Measurements from ENCODE around the gene DHRSX. TPM values are rescaled to one million over a fixed set of nuclear protein-coding genes. Genes with fewer than 3 reads are reported as not detected.

DHRSX gene
- total RNA-seq, 1 donor from 2014 or later = 30.4 TPM

- DNase-seq (ENCODE audit: low read depth) (no peak), FAIRE-seq (no peak)
- H3K4me3 ChIP-seq (ENCODE audit: insufficient read depth, low read depth, low read length) = no peak overlapping the region
- peaks cover 2% of the 10 kb centered on the region for H3K9me3 Mint-ChIP-seq (ENCODE audit: unreplicated experiment)
- no peak overlapping the region for H3K4me2 ChIP-seq (ENCODE audit: low read length)
- no peaks in the 10 kb centered on the region for H3K27me3 Mint-ChIP-seq (ENCODE audit: low read depth, unreplicated experiment)
- TF ChIP-seq CTCF (IDR thresholded peaks at IDR 0.05; ENCODE audit: insufficient read depth, low read depth, low read length) (no peak), EZH2 (IDR thresholded peaks at IDR 0.05; ENCODE audit: insufficient read depth, low read length) (no peak)
- H3K79me2 ChIP-seq (ENCODE audit: insufficient read depth, low read length) = no peaks in the 10 kb centered on the region
- no peaks in the 10 kb centered on the region for H3K4me1 ChIP-seq (ENCODE audit: insufficient read depth, low read length)
- H3K27me3 ChIP-seq (ENCODE audit: insufficient read depth, low read length) = no peaks in the 10 kb centered on the region
- H4K20me1 ChIP-seq (ENCODE audit: insufficient read depth, low read length) = no peaks in the 10 kb centered on the region
- no peak overlapping the region for H3K27ac Mint-ChIP-seq (ENCODE audit: unreplicated experiment)
- no peaks in the 10 kb centered on the region for H3K9me3 ChIP-seq (ENCODE audit: insufficient read depth, low read depth, low read length)
- H3K9ac ChIP-seq (ENCODE audit: low read length) = no peak overlapping the region
- H3K36me3 ChIP-seq (ENCODE audit: insufficient read depth, low read length) = no peaks in the 10 kb centered on the region
- H3K4me1 Mint-ChIP-seq (ENCODE audit: low read depth, unreplicated experiment) = no peaks in the 10 kb centered on the region
- H2AFZ ChIP-seq (ENCODE audit: low read depth, low read length) = no peak overlapping the region
- peaks cover 14% of the 10 kb centered on the region for H3K36me3 Mint-ChIP-seq (ENCODE audit: low read depth, unreplicated experiment)
- H3K4me3 Mint-ChIP-seq (ENCODE audit: unreplicated experiment) = no peak overlapping the region
- no peak overlapping the region for H3K27ac ChIP-seq (ENCODE audit: low read depth, low read length)
Observed at GRCh38 chrX:2327423-2327822, 173.4 kb downstream of the DHRSX start.

DNA sequence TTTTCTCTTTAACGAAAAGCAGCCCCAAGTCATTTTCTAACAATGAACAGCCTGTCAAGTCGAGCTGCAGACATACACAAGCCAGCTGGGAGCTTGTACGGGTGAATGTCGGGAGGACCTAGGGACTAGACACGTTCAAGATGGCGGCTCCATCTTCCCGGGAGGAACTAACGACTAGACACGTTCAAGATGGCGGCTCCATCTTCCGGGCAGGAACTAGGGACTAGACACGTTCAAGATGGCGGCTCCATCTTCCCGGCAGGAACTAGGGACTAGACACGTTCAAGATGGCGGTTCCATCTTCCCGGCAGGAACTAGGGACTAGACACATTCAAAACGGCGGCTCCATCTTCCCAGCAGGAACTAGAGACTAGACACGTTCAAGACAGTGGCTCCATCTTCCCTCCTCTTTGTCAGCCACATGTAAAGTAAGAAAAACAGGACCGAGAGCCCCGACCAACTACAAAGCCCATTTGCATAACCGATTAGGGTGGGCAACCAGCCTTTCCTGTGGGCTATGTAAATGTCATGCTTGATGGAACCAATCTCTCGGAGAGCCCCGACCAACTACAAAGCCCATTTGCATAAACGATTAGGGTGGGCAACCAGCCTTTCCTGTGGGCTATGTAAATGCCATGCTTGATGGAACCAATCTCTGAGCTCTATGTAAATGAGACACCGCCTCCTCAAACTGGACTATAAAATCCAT lies 175.5 kb downstream of the DHRSX start:
- no peaks in the 10 kb centered on the region for H3K36me3 ChIP-seq (ENCODE audit: insufficient read depth, low read length)
- H3K36me3 Mint-ChIP-seq (ENCODE audit: low read depth, unreplicated experiment) = peaks cover 14% of the 10 kb centered on the region
- no peaks in the 10 kb centered on the region for H3K79me2 ChIP-seq (ENCODE audit: insufficient read depth, low read length)
- H3K27ac ChIP-seq (ENCODE audit: low read depth, low read length) = peak overlapping the region; percentile 27
- FAIRE-seq (peak; percentile 81), DNase-seq (ENCODE audit: low read depth) (peak; percentile 94)
- TF ChIP-seq CTCF (IDR thresholded peaks at IDR 0.05; ENCODE audit: insufficient read depth, low read depth, low read length) (no peak), EZH2 (IDR thresholded peaks at IDR 0.05; ENCODE audit: insufficient read depth, low read length) (no peak)
- no peaks in the 10 kb centered on the region for H3K27me3 ChIP-seq (ENCODE audit: insufficient read depth, low read length)
- no peaks in the 10 kb centered on the region for H3K9me3 Mint-ChIP-seq (ENCODE audit: unreplicated experiment)
- H3K9me3 ChIP-seq (ENCODE audit: insufficient read depth, low read depth, low read length) = no peaks in the 10 kb centered on the region
- peak overlapping the region; percentile 43 for H3K9ac ChIP-seq (ENCODE audit: low read length)
- H3K27ac Mint-ChIP-seq (ENCODE audit: unreplicated experiment) = no peak overlapping the region
- no peak overlapping the region for H3K4me3 Mint-ChIP-seq (ENCODE audit: unreplicated experiment)
- no peaks in the 10 kb centered on the region for H4K20me1 ChIP-seq (ENCODE audit: insufficient read depth, low read length)
- no peaks in the 10 kb centered on the region for H3K27me3 Mint-ChIP-seq (ENCODE audit: low read depth, unreplicated experiment)
- H3K4me3 ChIP-seq (ENCODE audit: insufficient read depth, low read depth, low read length) = peak overlapping the region; percentile 41
- H3K4me1 ChIP-seq (ENCODE audit: insufficient read depth, low read length) = no peaks in the 10 kb centered on the region
- peak overlapping the region; percentile 61 for H2AFZ ChIP-seq (ENCODE audit: low read depth, low read length)
- no peaks in the 10 kb centered on the region for H3K4me1 Mint-ChIP-seq (ENCODE audit: low read depth, unreplicated experiment)
- H3K4me2 ChIP-seq (ENCODE audit: low read length) = peak overlapping the region; percentile 71

DNA sequence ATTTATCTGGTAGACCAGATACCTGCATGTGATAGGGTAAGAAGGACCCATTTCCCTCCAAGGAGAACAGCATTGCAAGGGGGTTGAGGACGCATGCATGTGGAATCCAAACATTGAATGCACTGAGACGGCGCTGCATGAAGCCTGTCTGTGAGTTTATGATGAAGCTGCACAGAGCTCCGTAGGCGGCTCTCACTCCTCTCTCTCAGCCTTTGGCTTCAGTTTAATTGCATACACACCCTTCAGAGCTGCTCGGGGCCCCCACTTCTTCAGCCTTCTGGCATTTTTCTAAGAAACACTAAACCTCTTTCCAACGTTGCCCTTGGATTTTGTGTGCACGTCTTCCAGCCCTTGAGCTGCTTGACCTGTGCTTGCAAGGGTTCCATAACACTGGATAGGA lies 176.6 kb downstream of the DHRSX start:
- Mint-ChIP-seq H3K36me3 (ENCODE audit: low read depth, unreplicated experiment) (peaks cover 14% of the 10 kb centered on the region), H3K27ac (ENCODE audit: unreplicated experiment) (no peak overlapping the region), H3K4me1 (ENCODE audit: low read depth, unreplicated experiment) (no peaks in the 10 kb centered on the region), H3K27me3 (ENCODE audit: low read depth, unreplicated experiment) (no peaks in the 10 kb centered on the region), H3K4me3 (ENCODE audit: unreplicated experiment) (no peak overlapping the region), H3K9me3 (ENCODE audit: unreplicated experiment) (peaks cover 2% of the 10 kb centered on the region)
- Histone ChIP-seq H3K9ac (ENCODE audit: low read length) (no peak overlapping the region), H3K36me3 (ENCODE audit: insufficient read depth, low read length) (no peaks in the 10 kb centered on the region), H3K79me2 (ENCODE audit: insufficient read depth, low read length) (no peaks in the 10 kb centered on the region), H3K27me3 (ENCODE audit: insufficient read depth, low read length) (no peaks in the 10 kb centered on the region), H3K4me1 (ENCODE audit: insufficient read depth, low read length) (no peaks in the 10 kb centered on the region), H3K4me2 (ENCODE audit: low read length) (no peak overlapping the region), H3K4me3 (ENCODE audit: insufficient read depth, low read depth, low read length) (no peak overlapping the region), H3K27ac (ENCODE audit: low read depth, low read length) (no peak overlapping the region), H2AFZ (ENCODE audit: low read depth, low read length) (no peak overlapping the region), H3K9me3 (ENCODE audit: insufficient read depth, low read depth, low read length) (no peaks in the 10 kb centered on the region), H4K20me1 (ENCODE audit: insufficient read depth, low read length) (no peaks in the 10 kb centered on the region)
- no peak for DNase-seq (ENCODE audit: low read depth)
- TF ChIP-seq CTCF (IDR thresholded peaks at IDR 0.05; ENCODE audit: insufficient read depth, low read depth, low read length) (no peak), EZH2 (IDR thresholded peaks at IDR 0.05; ENCODE audit: insufficient read depth, low read length) (no peak)
- FAIRE-seq = no peak
